ENCODE data around the gene ADGRG6. TPM values are rescaled to one million over a fixed set of nuclear protein-coding genes. Genes with fewer than 3 reads are reported as not detected.

The ADGRG6 gene
- total and polyA plus RNA-seq, 9 donors: 1.6 to 10.6 (median 3.0) TPM

GRCh38 chr6:142285235-142286087, 16.3 kb upstream of the ADGRG6 start:
- Histone ChIP-seq H3K36me3 (no peaks in the 10 kb centered on the region), H3K27me3 (no peaks in the 10 kb centered on the region), H3K4me1 (ENCODE audit: insufficient read depth) (no peaks in the 10 kb centered on the region), H3K27ac (no peak overlapping the region), H3K9me3 (no peaks in the 10 kb centered on the region), H3K4me3 (no peak overlapping the region)
- 90 to 93% (median 93%) methylated on average over 9 of the region's 9 CpGs for WGBS, 3 donors
- TF ChIP-seq CTCF (IDR thresholded peaks at IDR 0.05) (no peak), EP300 (IDR thresholded peaks at IDR 0.05) (no peak), POLR2A (IDR thresholded peaks at IDR 0.05) (no peak)
- intact Hi-C loops (cut with DNase I): no loop called here
- DNase-seq: no peak

- Histone ChIP-seq H3K27ac (no peak overlapping the region), H3K9me3 (no peaks in the 10 kb centered on the region), H3K36me3 (no peaks in the 10 kb centered on the region), H3K4me1 (ENCODE audit: insufficient read depth) (no peaks in the 10 kb centered on the region), H3K27me3 (no peaks in the 10 kb centered on the region), H3K4me3 (no peak overlapping the region)
- no peak for TF ChIP-seq POLR2A (IDR thresholded peaks at IDR 0.05)
- 56 to 74% (median 71%) methylated on average over 1 of the region's 1 CpG for WGBS, 3 donors
- intact Hi-C loops (cut with DNase I): no loop called here
- DNase-seq: no peak
Measured at GRCh38 chr6:142286088-142286409, 15.8 kb upstream of the ADGRG6 start.

- WGBS, 3 donors: 91 to 97% (median 92%) methylated on average over 6 of the region's 6 CpGs
- TF ChIP-seq EP300 (IDR thresholded peaks at IDR 0.05) (no peak), POLR2A (IDR thresholded peaks at IDR 0.05) (no peak), CTCF (IDR thresholded peaks at IDR 0.05) (no peak)
- Histone ChIP-seq H3K4me1 (ENCODE audit: insufficient read depth) (no peaks in the 10 kb centered on the region), H3K27ac (no peak overlapping the region), H3K36me3 (no peaks in the 10 kb centered on the region), H3K27me3 (no peaks in the 10 kb centered on the region), H3K9me3 (no peaks in the 10 kb centered on the region), H3K4me3 (no peak overlapping the region)
- DNase-seq: no peak
- intact Hi-C loops (cut with DNase I): no loop called here
Measured at GRCh38 chr6:142289687-142290086, 12.1 kb upstream of the ADGRG6 start.

GRCh38 chr6:142290851-142291250, 11.0 kb upstream of the ADGRG6 start:
- no peak for TF ChIP-seq CTCF (IDR thresholded peaks at IDR 0.05)
- no peak for TF ChIP-seq EP300 (IDR thresholded peaks at IDR 0.05)
- TF ChIP-seq POLR2A (IDR thresholded peaks at IDR 0.05): no peak
- Histone ChIP-seq H3K27me3 (no peaks in the 10 kb centered on the region), H3K27ac (no peak overlapping the region), H3K4me3 (no peak overlapping the region), H3K4me1 (ENCODE audit: insufficient read depth) (no peaks in the 10 kb centered on the region), H3K36me3 (no peaks in the 10 kb centered on the region), H3K9me3 (no peaks in the 10 kb centered on the region)
- intact Hi-C loops (cut with DNase I): no loop called here
- no peak for DNase-seq
- WGBS, 3 donors: 67 to 78% (median 74%) methylated on average over 5 of the region's 5 CpGs

GRCh38 chr6:142291512-142291911, 10.3 kb upstream of the ADGRG6 start:
- WGBS, 3 donors: 60 to 75% (median 62%) methylated on average over 3 of the region's 3 CpGs
- H3K27ac ChIP-seq: no peak overlapping the region
- no peaks in the 10 kb centered on the region for H3K36me3 ChIP-seq
- TF ChIP-seq POLR2A (IDR thresholded peaks at IDR 0.05) (no peak), CTCF (IDR thresholded peaks at IDR 0.05) (no peak), EP300 (IDR thresholded peaks at IDR 0.05) (no peak)
- no peak for DNase-seq
- intact Hi-C loops (cut with DNase I): no loop called here
- no peaks in the 10 kb centered on the region for H3K27me3 ChIP-seq
- H3K4me1 ChIP-seq (ENCODE audit: insufficient read depth): no peaks in the 10 kb centered on the region
- no peaks in the 10 kb centered on the region for H3K9me3 ChIP-seq
- H3K4me3 ChIP-seq: no peak overlapping the region

Measured in ovary (tissue), 9 donors.